Ishikawa (cell line): ENCODE measurements around the gene RBM19.

Experiments used
- CEBPB ChIP-seq: IDR thresholded peaks from 2 replicates; pipeline ENCODE4 v1.6.1; 2012
- CREB1 ChIP-seq: IDR thresholded peaks from 2 replicates; pipeline ENCODE4 v1.6.1; 2012; ENCODE audit warnings: low read depth
- EGR1 ChIP-seq: IDR thresholded peaks from 2 replicates; pipeline ENCODE4 v1.6.1; 2012
- EP300 ChIP-seq: IDR thresholded peaks from 2 replicates; pipeline ENCODE4 v1.6.1; 2012; ENCODE audit warnings: borderline replicate concordance
- FOXM1 ChIP-seq: IDR thresholded peaks from 2 replicates; pipeline ENCODE4 v1.6.1; 2012; ENCODE audit warnings: low read depth, borderline replicate concordance
- MAX ChIP-seq: IDR thresholded peaks from 2 replicates; pipeline ENCODE4 v1.6.1; 2012
- NFIC ChIP-seq: IDR thresholded peaks from 2 replicates; pipeline ENCODE4 v1.6.1; 2012
- RAD21 ChIP-seq: IDR thresholded peaks from 2 replicates; pipeline ENCODE4 v1.6.1; 2012; ENCODE audit warnings: low read depth
- REST ChIP-seq: IDR thresholded peaks from 2 replicates; pipeline ENCODE4 v1.6.1; 2012; ENCODE audit warnings: low read depth, mild to moderate bottlenecking
- TAF1 ChIP-seq: IDR thresholded peaks from 2 replicates; pipeline ENCODE4 v1.6.1; 2012; ENCODE audit warnings: low read depth, mild to moderate bottlenecking
- TCF12 ChIP-seq: IDR thresholded peaks from 2 replicates; pipeline ENCODE4 v1.6.1; 2012; ENCODE audit warnings: low read depth
- TEAD4 ChIP-seq: IDR thresholded peaks from 2 replicates; pipeline ENCODE4 v1.6.1; 2012
- USF1 ChIP-seq: IDR thresholded peaks from 2 replicates; pipeline ENCODE4 v1.6.1; 2012
- YY1 ChIP-seq: IDR thresholded peaks from 2 replicates; pipeline ENCODE4 v1.6.1; 2012; ENCODE audit warnings: low read depth
- ZBTB7A ChIP-seq: IDR thresholded peaks from 2 replicates; pipeline ENCODE4 v1.6.1; 2012; ENCODE audit warnings: low read depth

RBM19 gene

GRCh38 chr12:113826805-113827538 lies 139.2 kb downstream of the RBM19 start:
- TF ChIP-seq EGR1 (no peak), EP300 (no peak), USF1 (no peak), MAX (no peak), NFIC (no peak), CREB1 (no peak), TEAD4 (no peak), TAF1 (no peak), TCF12 (no peak), RAD21 (no peak), YY1 (no peak), FOXM1 (no peak), ZBTB7A (no peak)

GRCh38 chr12:113825705-113826104 lies 140.4 kb downstream of the RBM19 start:
- TF ChIP-seq CREB1 (no peak), REST (no peak), RAD21 (no peak), YY1 (no peak), FOXM1 (no peak), CEBPB (no peak), EP300 (no peak), ZBTB7A (no peak), MAX (no peak), TAF1 (no peak), EGR1 (no peak), USF1 (no peak)

DNA sequence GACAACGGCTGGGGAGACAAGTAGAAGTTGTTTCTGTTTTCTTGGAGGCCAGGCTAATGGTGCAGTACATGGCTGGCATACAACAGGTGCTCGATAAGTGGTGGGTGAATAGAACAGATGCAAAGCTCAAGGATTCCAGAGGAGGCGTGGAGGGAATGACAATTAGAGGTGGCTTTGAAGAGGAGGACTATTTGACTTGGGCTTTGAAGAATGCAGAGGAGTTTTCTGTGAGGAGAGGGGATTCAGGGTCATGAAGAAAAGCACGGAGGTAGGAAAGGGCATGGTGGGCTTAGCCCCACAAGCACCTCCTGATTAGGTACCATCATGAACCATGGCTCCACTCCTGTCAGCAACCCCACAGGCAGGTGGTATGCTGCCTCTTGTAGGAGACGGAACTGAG lies 142.3 kb downstream of the RBM19 start:
- TF ChIP-seq FOXM1 (no peak), EP300 (no peak)

GRCh38 chr12:113823016-113823415 lies 143.1 kb downstream of the RBM19 start:
- no peak for TF ChIP-seq YY1
- no peak for TF ChIP-seq EGR1
- TF ChIP-seq EP300 = no peak
- no peak for TF ChIP-seq CEBPB
- no peak for TF ChIP-seq NFIC
- TF ChIP-seq REST = no peak
- no peak for TF ChIP-seq TCF12
- no peak for TF ChIP-seq ZBTB7A
- no peak for TF ChIP-seq TEAD4
- TF ChIP-seq FOXM1 = no peak
- TF ChIP-seq CREB1 = no peak
- no peak for TF ChIP-seq MAX
- TF ChIP-seq TAF1 = no peak
- TF ChIP-seq USF1 = no peak
- no peak for TF ChIP-seq RAD21

DNA sequence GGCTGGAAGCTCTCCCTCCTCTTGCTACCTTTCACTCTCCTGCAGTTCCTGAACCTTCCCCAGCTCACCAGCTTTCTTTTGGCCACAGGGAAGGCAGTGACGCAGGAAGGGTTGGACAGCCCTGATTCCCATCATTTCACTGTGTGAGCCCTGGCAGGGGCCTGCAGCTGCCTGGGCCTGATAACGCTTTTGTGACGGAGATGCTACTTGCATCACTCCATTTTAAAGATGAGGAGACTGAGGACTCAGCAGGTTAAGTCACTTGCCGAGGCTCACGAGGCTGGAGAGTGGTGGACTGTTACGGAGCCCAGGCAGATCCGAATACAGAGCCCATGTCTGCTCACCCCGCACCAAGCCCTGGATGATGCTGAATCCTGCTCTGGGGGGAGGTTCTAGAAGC lies 145.3 kb downstream of the RBM19 start:
- TF ChIP-seq TCF12 = no peak
- TF ChIP-seq EP300 = no peak
- no peak for TF ChIP-seq REST
- no peak for TF ChIP-seq EGR1
- no peak for TF ChIP-seq RAD21
- no peak for TF ChIP-seq CREB1
- TF ChIP-seq USF1 = no peak
- TF ChIP-seq TAF1 = no peak
- no peak for TF ChIP-seq ZBTB7A
- TF ChIP-seq YY1 = no peak
- TF ChIP-seq FOXM1 = no peak
- no peak for TF ChIP-seq CEBPB
- TF ChIP-seq MAX = no peak
- no peak for TF ChIP-seq NFIC
- no peak for TF ChIP-seq TEAD4
